Stimulated activated CD4-positive, alpha-beta T cell treated with anti-CD3 and anti-CD28 coated beads, TNF-alpha, amount 100 ng/mL, for 4 hours (primary cell): ENCODE data around the gene WWOX.

Experiments used
- DNase-seq, 3 experiments: peaks; one replicate each; pipeline ENCODE4 v3.0.0-alpha.2; 2020; ENCODE audit warnings: low read depth in 3 of 3

The WWOX gene

DNA sequence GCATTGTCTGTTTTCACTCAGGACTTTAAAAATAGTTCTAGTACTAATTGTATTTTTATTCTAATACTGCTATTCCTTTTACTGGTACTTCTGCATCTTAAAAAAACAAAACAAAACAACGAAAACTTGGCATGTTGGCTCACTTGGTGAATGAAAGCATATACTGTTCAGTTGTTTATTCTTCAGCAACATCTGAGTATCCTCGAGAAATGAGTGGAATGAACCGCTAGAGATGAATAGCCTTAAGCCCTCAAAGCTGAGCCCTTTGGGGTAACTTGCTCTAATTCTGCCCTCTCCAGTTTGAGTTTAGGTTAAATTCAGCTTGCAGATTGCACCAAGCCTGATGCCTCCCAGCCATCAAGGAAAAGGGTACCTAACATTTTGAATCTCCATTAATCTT is 126.5 kb downstream of the WWOX start:
- no peak for DNase-seq

DNA sequence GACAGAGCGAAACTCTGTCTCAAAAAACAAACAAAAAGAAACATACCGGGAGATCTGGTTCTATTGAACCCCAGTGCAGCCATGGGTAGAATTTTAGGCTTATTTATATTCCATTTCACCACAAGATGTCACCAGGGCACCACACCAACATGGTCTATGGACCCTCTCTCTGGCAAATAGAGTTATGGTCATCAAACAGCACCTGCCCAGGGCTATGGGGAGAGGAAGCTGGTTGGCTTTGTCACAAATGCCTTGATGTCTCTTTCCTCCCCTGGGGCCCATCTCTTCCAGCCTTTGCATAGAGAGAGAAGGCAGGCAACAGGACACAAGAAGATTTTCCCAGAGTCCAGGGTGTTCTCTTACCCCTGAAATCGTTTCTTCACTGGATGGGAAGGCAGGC is 128.4 kb downstream of the WWOX start:
- no peak for DNase-seq

DNA sequence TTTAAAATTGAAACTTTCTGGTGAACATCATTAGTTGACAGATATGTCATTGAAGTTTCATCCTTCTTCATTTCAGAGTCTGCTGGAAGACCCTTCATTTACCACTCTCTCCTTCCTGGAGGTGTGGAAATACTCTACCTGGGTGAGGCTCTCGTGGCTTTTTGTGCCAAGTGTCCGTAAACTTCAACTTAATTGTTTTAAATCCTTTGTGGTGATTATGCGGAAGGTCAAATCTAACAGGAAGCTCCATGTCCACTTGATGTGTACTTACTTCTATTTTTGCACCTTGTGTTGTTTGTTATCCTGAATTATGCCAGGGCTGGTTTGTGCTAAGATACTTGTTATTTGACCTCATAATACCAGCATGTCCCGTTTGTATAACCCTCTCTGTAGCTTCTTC is 129.2 kb downstream of the WWOX start:
- no peak for DNase-seq

DNA sequence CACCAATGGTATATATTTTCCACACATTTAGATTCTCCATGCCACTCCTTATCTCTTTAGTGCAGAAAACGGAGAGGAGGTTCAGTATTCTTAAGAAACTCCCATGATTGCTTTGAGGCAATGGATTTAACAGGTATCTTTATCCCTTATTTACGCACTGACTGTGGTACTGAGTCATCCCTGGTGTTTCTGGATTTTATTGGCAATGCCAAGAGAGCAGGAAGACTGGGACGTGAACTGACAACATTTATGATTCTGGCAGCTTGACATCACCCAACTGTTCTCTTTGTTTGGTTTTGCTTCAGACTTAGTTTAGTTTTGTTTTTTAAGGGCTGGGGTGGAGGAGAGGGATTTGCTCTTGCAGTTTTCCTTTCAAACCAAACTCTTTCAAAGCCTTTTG is 131.4 kb downstream of the WWOX start:
- DNase-seq, result no peak

DNA sequence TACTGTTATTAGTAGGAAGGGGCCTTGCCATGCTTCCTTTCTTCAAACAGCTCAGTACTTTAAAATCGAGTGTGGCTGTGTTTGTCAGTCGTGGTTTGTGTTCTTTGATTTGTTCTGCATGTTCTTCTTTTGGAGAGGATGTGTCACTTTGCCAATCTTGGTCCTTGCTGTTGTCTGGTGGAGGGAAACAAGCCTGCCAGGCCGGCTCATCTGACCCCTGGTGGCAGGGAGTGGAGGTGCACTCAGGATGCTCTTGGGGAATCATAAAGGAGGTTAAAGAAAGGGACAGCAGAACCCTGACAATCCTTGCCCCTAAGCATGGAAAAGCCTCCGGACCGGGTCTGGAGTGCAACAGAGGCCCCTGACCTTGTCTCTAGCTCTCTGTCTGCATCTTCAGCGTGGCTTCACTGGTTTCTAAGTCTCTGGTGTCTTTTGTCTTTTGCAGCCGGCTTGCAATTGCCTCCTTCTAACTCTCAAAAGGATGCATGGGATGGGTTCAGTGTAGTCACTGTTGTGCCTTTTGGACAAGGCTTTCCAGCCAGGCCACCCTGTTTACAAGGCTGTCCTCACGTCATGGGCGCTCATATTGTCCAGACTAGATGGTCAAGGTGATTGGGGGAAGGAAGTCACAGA is 135.8 kb downstream of the WWOX start:
- peak; percentile 28 to 41 (median 33) for DNase-seq

DNA sequence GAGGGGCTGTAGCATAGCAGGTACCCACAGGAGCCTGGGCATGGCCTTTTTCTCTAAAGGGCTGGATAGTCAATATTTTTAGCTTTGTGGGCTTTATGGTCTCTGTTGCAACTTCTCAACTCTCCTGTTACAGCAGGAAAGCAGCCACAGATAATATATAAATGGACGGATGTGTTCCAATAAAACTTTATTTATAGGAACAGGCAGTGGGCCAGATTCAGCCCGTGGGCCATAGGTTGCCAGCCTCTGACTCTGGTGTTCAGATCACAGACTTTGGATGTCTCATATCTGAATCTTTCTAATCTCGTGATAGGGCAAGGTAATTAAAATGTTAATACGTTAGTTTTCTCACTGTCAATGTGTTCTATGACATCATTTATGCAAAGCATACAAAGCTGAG is 136.4 kb downstream of the WWOX start:
- no peak for DNase-seq

DNA sequence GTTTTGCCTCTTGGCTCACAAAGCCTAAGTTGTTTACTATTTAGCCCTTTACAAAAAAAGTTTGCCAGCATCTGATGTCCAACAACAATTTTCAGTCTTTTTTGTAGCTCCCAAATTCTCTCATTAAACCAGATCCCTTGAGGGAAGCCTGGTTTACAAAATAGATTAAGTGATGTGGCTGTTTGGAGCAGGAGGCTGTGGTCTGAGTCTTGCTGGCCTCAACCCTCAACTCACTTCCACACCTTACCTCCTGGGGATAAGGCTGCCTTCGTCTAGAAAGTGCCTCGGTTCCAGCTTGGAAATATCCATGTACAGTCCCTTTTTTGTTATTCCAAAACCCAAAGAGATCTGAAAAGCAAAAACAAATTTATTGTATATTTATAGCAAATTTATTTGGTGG is 138.4 kb downstream of the WWOX start:
- DNase-seq, result no peak

DNA sequence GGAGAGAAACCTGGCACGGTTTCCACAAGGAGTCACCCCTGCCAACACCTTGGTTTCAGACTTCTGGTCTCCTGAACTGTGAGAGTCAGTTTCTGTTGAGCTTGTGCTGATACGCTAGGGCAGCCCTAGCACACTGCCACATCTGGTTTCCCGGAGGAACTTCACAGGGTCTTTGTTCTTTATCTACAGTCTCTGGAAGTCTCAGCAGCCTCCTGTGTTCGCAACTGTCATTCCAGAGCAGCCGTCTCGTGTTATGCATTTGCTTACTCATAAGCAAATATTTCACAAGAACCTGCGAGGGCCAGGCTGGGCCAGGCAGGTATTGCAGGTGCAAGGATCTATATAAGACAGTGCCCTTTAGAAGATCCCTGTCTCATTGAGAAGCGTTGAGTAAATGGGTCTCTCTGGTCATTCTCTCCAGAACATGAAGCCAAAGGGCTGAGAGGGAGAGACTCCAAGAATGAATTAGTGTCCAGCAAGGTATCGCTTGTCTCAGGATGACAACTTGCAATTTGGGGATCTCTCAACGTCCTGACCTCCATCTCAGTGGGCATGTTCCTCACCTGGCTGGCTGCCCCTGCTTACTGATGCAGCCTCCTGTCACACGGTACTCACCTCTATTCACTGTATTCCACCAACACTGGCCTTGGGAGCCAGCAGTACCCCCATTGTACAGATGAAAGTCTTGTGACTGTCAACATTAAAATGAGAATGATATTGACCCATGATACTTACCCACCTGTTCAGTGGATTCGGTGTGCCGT is 141.2 kb downstream of the WWOX start:
- no peak for DNase-seq

DNA sequence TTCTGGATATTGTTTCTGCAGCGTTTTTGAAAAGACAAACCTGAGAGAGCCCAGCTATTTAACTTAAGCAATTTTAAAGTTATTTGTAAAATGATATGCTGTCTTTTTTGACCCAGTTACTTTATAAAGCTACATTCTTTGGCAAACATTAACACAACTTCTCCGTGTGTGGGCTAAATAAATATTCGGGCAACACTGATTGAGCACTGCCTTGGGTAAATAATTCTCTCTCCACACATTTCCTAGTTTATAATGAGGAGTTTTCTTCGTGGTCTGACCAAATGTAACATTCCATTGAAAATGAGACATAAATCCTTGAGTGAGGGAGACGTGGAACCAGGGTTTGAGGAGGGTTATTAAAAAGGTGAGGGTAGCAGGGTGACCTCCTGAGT is 142.8 kb downstream of the WWOX start:
- no peak for DNase-seq

DNA sequence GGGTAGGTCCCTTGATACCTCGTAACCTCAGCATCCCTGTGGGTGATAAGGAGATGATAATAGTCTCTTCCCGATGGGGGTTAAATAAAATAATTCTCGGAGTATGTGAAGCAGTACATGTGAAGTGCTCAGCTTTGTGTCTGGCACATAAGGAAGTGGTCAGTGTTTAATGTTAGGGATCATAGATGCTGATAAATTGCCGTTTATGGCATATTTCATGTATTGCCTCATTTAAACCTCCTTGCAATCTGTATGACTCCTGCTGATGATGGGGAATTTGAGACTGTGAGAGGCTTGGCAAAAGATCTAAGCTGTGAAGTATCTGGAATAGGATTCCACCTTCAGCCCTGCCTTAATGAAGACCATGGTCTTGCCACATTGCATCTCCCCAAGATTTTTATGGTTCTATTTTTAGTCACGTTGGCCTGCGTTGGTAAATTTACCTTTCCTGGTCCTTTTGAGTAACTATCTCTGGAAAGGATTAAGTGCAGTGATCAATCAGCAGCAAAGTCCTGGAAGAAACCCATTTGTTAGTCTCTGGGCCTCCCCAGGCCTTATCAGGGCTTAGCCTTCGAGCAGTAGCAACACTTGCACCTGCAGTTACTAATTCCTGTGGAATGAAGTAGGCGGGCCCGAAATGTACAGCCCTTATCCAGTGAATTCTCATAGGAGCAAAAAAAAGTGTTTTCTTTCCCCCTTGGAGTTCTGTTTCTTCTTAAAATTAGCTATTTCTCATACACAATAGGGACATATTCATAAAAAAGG is 144.9 kb downstream of the WWOX start:
- no peak for DNase-seq

DNA sequence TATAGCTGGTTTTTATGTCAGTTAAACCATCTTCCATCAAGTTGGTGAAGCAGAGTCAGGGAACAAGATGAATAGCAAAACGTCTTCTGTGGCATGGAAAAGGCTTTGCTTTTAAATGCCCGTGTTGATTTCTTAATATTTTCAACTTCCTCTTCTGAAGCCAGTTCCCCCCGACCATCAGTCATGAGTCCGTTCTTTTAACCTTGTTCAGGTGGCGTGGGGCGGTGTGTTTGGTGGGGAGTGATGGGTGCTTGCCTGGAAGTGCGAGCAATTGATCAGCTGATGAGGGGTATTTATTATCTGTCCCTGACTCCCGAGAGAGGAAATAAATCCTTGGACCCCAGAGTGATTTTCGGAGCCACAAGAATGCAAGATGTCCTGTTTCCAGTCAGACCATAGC is 147.1 kb downstream of the WWOX start:
- no peak for DNase-seq

DNA sequence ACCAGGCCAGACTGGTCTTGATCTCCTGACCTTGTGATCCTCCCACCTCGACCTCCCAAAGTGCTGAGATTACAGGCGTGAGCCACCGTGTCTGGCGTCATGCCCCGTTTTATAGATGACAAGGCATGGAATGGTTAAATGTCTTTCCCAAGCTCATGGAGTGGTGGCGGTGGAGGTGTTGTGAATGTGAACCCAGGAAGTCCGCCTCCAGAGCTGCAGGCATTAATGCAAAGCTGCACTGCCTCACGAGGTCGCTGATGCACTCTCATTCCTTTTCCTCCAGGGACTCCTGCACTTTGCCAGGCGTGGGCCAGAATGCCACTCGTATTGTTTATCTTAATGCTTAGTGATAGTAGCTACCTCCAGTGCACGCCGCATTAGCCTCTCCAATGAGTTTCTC is 149.6 kb downstream of the WWOX start:
- DNase-seq, result no peak

DNA sequence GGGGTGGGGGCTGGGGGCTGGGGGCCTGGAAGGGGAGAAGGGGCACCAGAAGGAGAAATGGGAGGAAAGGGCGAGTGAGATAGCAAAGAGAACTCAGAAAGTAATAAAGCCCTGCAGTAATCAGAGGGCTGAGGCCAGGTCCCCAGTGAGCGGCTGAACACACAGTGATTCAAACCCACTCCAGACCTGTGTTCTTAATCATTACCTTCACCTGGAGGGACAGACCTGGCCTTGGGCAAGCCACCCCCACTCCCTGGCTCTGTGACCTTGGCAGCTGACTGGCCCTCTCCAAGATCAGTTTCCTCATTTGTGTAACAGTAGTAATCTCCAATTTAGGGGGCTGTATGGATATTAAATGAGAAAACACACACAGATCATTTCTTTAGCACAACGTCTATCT is 150.4 kb downstream of the WWOX start:
- DNase-seq, result no peak

DNA sequence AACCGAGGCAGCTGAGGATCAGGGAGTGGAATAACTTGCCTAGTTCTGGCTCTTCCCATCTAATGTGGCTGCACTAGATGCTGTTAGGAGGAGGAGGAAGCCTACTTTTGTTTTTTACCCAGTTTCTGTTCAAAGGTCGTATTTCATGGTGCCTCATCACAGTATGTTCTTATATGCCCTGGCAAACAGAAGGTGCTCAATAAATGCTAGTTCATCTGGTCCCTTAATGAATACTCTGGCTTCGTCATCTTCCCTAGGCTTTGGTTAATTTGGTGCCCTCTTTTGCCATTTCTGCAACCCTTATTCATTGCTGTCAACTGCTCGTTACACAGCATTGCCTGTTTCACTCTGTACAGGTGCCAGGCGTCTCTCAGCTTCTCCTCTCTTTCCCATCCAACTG is 151.7 kb downstream of the WWOX start:
- no peak for DNase-seq

DNA sequence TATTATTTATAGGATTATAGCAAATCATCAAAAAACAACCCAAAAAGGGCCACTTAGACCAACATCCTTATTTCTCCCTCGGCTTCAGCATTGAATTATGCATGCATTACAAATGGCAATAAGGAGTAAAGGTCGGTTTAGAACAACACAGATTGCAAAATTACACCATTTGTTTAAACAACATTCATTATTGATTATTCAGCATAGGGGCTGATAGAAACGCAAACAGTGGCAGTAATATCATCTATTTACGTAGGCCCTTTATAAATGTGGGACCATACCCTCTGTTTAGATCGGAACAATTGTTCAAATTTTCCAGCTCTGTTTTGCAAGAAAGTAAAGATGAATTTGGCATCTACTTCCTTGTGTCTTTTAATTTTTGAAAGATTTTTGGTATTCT is 153.3 kb downstream of the WWOX start:
- DNase-seq, result no peak

DNA sequence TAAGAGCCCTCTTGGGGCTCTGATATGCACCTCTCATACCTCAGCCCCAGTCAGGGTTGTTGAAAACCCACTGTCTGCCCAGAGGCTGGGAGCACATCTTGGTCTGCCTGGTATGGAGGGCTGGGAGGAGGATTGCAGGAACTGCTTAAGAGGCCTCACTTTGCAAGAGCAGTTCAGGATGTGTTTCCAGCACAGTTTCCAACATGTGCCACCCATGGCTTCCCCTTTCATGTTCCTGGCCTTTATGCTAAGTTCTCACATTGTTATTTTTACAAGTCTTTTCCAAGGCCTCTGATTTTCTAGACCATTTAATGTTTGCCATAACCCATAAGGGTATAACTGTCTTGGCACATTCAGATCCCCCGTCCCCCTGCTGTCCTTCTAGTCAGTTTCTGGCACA is 155.4 kb downstream of the WWOX start:
- DNase-seq, result no peak

DNA sequence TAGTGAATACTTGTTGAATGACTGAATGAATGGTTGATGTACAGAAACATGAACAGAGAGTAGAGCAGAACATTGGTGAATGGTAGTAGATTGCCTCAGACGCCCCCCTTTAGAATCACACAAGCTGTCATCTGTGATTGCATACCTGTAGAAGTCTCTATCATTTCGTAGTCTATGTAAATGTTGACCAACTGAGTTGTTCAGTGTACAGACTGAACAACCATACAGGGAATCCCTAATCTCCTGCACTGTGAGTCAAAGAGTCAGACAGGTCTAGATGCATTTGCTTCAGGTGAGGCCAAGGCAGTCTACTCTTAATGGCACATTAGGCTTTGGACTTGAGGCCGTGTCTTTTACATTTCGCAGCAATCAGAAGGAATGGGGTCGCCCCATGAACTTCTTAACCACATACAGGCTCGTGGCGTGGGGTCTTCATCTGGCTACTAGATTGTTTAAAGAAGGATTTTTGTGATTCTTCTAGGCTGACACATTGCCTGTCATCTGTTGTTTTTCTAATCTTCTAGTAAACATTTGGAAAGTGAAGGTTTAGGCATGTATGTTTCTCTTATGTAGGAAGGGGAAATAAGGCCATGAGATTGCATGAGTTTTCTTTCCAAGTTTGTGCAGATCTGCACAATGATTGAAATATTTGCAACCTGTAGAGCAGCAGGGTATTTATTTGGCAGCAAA is 157.4 kb downstream of the WWOX start:
- DNase-seq, result no peak

DNA sequence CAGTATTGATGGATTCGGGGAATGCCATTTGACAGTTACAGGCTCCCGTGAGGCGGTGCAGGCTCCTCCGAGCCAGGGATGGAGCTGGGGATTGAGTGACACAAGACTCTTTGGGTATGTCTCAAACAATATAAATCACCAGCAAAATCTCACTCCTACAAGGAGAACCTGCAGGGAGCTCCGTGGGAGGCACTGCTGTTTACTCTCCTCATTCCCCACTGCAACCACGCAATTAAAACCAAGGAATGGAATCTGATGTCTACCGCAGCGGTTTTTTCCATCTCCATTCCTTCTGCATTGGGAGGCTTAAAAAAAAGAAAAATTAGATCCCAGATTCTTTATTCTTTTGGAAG is 157.9 kb downstream of the WWOX start:
- DNase-seq, result no peak

DNA sequence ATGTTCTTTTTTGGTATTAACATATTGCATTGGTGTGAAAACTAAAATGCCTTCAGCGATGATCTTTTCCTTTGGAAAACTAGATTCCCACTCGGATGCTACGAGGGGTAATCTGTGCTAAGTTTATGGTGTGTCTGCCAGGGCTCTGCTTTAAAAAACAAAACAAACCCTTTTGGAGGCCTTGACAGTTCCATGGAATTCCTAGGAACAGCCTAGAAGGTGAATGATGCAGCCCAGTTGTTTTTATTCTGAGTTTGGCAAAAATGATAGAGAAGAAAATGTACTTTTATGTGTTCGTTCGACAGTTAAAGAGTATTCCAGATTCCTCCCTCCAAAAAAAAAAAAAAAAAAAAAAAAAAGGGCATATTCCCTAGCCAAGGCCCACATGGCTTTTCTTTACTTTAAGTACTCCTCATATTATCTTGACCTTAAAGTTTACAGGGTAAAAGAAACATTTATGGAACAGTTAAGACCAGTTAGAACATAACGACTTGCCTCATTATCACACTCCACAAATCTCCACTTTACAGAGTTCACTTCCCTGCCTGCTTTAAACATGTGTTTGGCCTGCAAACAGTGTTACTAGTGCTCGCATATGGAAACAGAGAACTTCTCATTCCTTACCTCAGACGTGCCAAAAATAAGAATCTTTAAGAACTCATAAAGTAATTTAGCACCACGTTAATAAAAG is 159.1 kb downstream of the WWOX start:
- DNase-seq, result no peak

DNA sequence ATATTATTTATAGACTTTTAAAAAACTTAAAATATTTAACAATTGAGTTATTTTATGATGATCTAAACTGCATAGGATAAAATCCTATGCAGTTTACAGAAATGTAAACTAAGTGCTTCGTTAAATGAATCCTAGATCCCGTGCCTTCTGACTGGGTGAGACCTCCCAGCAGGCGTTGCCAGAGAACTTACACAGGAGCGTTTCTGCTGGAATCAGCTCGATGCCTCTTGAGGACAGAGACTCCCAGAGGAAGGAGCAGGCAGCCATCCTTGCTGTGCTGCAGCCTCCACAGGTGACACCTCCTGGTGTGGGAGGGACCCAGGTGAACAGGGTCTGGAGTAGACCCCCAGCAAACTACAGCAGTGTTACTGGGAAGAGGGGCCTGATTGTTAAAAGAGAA is 160.4 kb downstream of the WWOX start:
- DNase-seq, result no peak

DNA sequence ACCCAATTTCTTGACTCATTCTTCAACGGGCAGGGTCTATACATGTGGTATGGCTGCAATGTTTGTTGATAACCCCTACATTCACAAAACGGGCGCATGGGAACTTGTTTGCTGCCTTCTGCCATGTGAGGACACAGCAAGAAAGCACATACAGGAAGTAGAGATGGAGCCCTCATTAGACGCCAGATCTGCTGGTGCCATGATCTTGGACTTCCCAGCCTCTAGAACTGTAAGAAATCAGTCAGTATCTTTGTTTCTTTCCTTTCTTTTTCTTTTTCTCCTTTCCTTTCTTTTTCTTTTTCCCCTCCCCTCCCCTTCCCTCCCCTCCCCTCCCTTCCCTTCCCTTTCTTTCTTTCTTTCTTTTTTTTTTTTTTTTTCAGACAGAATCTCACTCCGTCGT is 165.2 kb downstream of the WWOX start:
- DNase-seq, result no peak

DNA sequence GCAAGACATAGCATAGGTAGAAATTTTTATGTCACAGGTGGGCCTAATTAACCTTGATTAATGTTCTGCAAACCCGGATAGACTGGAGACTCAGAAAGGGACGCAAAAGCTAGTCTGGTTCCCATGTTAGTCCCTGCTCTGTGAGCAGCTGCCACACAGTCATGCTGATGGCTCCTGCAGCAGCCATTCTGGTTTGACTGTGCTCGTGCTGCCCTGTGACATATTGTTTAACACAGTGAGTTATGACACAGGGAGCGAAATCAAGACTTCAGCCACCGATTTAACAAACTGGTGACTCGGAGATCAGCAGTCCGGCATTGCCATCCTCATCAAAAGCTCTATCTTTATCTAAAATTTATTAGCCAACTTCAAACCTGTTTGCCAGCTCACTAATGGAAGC is 169.8 kb downstream of the WWOX start:
- DNase-seq, result no peak
